Measurements from ENCODE around the gene CALM3.

The CALM3 gene

GRCh38 chr19:46630586-46631205 lies 29.6 kb downstream of the CALM3 start:
- no peak for DNase-seq (ENCODE audit: low read depth)
- no peak overlapping the region for H3K4me3 ChIP-seq (replicated peaks; ENCODE audit: low read depth, low read length)
- TF ChIP-seq CTCF (IDR thresholded peaks at IDR 0.05; ENCODE audit: low read length, missing control alignments) = no peak

- DNase-seq (ENCODE audit: low read depth) = peak; percentile 62
- H3K4me3 ChIP-seq (replicated peaks; ENCODE audit: low read depth, low read length) = no peak overlapping the region
- TF ChIP-seq CTCF (IDR thresholded peaks at IDR 0.05; ENCODE audit: low read length, missing control alignments) = no peak
Observed at GRCh38 chr19:46631481-46631880, 30.4 kb downstream of the CALM3 start.

- H3K4me3 ChIP-seq (replicated peaks; ENCODE audit: low read depth, low read length) = no peak overlapping the region
- no peak for TF ChIP-seq CTCF (IDR thresholded peaks at IDR 0.05; ENCODE audit: low read length, missing control alignments)
- DNase-seq (ENCODE audit: low read depth) = no peak
Observed at GRCh38 chr19:46633130-46633529, 32.0 kb downstream of the CALM3 start.

GRCh38 chr19:46634045-46634655 lies 33.0 kb downstream of the CALM3 start:
- no peak for TF ChIP-seq CTCF (IDR thresholded peaks at IDR 0.05; ENCODE audit: low read length, missing control alignments)
- DNase-seq (ENCODE audit: low read depth) = peak; percentile 87
- H3K4me3 ChIP-seq (replicated peaks; ENCODE audit: low read depth, low read length) = peak overlapping the region; percentile 40

GRCh38 chr19:46634656-46635218 lies 33.6 kb downstream of the CALM3 start:
- no peak for DNase-seq (ENCODE audit: low read depth)
- H3K4me3 ChIP-seq (replicated peaks; ENCODE audit: low read depth, low read length) = peak overlapping the region; percentile 40
- TF ChIP-seq CTCF (IDR thresholded peaks at IDR 0.05; ENCODE audit: low read length, missing control alignments) = no peak

GRCh38 chr19:46635920-46636761 lies 35.0 kb downstream of the CALM3 start, which contains the start of gene GNG8:
Gene GNG8 (minus strand): TSS chr19:46636202. CDS start chr19:46634682, 1,520 bp downstream.
- TF ChIP-seq CTCF (IDR thresholded peaks at IDR 0.05; ENCODE audit: low read length, missing control alignments) = no peak
- H3K4me3 ChIP-seq (replicated peaks; ENCODE audit: low read depth, low read length) = no peak within 1 kb of the TSS
- DNase-seq (ENCODE audit: low read depth) = no peak

Measured in fibroblast of pulmonary artery (primary cell).